ENCODE results near the gene ZFP91.
A peak's percentile ranks its signal among the peaks of the same experiment; 100 is the strongest.
"Not testable (repeated sequence)": the region's sequence is repeated elsewhere in the genome, so short reads cannot be mapped to it uniquely, and the experiment has no call there.

Gene ZFP91, protein sequence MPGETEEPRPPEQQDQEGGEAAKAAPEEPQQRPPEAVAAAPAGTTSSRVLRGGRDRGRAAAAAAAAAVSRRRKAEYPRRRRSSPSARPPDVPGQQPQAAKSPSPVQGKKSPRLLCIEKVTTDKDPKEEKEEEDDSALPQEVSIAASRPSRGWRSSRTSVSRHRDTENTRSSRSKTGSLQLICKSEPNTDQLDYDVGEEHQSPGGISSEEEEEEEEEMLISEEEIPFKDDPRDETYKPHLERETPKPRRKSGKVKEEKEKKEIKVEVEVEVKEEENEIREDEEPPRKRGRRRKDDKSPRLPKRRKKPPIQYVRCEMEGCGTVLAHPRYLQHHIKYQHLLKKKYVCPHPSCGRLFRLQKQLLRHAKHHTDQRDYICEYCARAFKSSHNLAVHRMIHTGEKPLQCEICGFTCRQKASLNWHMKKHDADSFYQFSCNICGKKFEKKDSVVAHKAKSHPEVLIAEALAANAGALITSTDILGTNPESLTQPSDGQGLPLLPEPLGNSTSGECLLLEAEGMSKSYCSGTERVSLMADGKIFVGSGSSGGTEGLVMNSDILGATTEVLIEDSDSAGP

DNA sequence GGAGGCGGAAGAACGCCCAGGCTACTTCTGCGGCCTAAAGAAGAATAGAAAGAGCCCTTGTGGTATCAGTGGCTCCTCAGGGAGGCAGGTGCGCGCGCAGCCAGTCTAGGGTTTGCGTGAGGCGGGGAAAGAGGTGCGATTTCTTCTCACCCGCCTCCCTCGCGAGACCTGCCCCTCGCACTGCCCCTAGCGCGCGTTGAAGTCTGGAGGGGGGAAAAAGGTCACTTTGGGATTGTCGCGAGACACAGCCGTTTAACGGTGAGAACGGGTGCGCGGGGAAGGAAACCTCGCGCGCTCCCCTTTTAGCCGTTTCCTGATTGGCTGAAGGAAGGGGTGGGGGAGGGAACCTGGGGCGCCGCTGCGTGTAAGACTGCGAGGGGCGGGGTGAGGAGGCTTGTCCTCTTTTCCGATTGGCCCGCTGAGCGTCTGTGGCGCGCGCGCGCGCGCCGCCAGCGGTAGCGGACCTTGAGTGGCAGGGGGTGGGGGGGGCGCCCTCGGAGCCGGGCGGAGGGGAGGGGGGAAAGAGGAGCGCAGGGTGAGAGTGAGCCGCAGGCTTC, at the start of gene ZFP91:
Gene ZFP91, plus strand, starts transcription at position 429 of the 557 bp plus-strand sequence. CDS start 219 bp downstream, outside the sequence.
- peak; percentile 97 for DNase-seq (ENCODE audit: low spot score)

- DNase-seq (ENCODE audit: low spot score) = peak; percentile 48
Observed at GRCh38 chr11:58530236-58530635, 48.6 kb upstream of the ZFP91 start.

- DNase-seq (ENCODE audit: low spot score) = no peak
Observed at GRCh38 chr11:58531865-58532341, 47.0 kb upstream of the ZFP91 start.

DNA sequence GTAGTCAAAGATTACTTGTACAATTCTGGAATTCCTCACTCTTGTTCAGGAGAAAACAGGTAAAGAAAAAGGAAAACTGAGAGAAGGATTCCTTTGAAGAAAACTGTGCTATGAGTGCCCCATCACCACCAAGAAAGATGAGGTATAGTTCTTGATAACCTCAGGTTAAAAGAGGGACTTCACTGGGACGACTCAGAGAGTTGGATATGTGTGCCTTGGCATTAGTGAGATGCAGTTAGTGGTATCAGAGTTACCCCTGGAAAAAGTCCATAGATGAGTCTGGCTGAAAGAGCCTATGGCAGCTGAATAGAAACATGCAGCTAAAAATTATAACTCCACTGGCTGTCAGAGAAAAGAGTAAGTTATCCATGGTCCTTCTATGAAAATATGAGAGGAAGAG, 32.0 kb upstream of the ZFP91 start:
- no peak for DNase-seq (ENCODE audit: low spot score)

DNA sequence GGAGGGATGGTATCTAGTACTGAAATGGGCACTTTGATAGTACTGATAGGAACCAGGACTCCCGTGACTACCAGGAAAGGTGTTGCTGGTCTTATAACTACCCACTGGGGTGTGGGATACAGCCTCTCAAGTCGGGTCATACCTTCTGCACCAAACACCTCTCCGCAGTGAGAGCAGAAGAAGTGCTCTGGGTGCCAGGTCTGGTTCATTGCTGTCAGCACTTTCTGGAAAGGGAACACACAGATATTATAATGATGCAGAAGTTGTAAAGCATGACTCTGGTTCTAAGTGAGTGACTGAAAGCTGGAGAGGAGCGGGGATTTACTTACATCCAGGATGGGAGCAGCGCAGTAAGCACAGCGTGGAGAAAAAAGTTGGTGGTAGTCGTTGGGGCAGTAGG, 29.2 kb upstream of the ZFP91 start:
- no peak for DNase-seq (ENCODE audit: low spot score)

DNA sequence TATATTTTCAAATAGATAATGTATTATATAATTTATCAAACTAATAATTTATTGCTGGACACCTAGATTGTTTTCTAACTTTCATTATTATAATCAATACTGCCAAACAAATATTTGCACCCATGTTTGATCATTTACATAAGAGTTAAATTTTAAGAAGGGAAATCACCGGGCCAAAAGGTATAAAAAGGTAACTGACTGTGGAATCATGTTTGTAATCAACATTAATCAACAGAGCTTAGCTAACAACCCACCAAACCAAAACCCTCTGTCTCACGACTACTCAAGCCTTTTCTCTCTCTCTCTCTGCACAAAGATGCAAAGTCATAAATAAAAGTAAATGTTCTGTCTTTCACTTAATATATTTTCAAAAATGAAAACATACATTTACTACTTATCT, 18.0 kb upstream of the ZFP91 start:
- DNase-seq (ENCODE audit: low spot score) = no peak

DNA sequence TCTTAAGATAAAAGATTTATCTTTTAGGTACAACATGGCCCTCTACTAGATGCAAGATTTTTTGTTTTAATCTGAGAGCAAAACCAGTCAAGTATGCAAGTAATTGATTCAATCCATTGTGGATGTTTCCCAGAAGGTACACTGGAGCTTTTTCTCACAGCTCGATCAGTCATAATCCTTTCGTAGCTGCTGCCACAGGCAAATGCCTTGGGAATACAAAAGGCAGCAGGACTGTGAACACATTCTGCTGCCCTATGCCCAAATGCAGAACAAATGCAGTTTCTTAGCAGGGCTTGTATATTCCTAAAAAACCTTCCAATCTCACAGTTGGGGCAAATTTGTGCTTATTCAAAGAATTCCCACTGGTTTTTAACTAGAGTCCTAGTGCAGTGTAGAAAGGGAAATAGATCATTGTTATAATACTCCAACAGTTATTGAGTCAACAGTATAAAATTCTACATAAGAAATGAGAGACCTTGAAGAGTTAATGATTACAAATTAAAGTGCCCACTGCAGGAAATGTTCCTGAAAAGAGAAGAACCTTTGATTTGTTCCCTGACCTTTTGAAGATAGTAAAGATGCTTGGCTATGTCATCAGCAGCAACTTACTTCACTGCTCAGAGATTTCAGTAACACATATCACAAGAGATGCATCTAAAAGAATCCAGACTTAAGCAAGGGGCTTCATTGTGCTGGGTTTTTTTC, 17.3 kb upstream of the ZFP91 start:
- DNase-seq (ENCODE audit: low spot score) = no peak

DNA sequence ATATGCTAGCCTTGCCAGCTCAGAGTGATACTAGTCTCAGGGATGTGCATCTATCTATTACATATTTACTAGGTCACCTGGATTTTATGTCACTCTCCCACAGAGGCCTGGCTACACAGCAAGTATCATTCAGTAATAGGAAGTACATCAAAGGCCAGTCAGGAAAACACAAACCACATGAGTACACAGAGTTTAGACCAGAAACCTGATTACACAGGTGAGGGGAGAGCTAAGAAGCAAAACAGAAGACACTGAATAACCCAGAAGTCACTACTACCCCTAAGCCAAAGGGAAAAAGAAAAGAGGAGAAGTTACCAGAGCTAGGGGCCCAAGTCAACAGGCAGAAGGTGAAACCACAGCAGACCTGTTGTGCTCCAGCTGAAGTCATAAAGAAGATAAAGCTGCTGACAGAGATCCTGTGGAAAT, 16.5 kb upstream of the ZFP91 start:
- peak; percentile 28 for DNase-seq (ENCODE audit: low spot score)

DNA sequence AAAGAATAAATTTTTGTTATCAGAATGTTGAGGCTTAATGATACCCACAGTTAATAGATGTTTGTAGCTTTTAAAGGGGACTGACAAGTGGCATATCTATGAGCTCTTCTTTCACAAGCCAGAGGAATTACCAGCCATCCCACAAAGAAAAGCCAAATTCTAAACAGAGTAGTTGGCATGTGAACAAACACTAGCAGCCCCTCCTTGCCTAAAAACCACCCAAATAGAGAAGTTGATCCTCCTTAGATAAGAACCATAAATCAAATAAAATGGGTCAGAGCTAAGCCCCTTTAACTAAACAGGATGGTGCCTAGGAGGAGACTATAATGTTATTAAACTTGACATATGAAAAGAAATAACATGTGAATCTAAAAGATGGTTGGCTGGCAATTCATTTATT, 14.6 kb upstream of the ZFP91 start:
- no peak for DNase-seq (ENCODE audit: low spot score)

- peak; percentile 82 for DNase-seq (ENCODE audit: low spot score)
Observed at GRCh38 chr11:58567889-58568512, 10.9 kb upstream of the ZFP91 start.

- not testable (repeated sequence) for DNase-seq (ENCODE audit: low spot score)
Observed at GRCh38 chr11:58572906-58573305, 6.0 kb upstream of the ZFP91 start.

GRCh38 chr11:58573451-58574104, 5.3 kb upstream of the ZFP91 start:
- DNase-seq (ENCODE audit: low spot score) = peak; percentile 77

GRCh38 chr11:58574881-58575280, 4.0 kb upstream of the ZFP91 start:
- no peak for DNase-seq (ENCODE audit: low spot score)

- DNase-seq (ENCODE audit: low spot score) = peak; percentile 66
Observed at GRCh38 chr11:58575377-58576020, 3.4 kb upstream of the ZFP91 start, which contains the start of gene LPXN. Gene LPXN (minus strand): TSS chr11:58575856. CDS start chr11:58575772, 84 bp downstream.

DNA sequence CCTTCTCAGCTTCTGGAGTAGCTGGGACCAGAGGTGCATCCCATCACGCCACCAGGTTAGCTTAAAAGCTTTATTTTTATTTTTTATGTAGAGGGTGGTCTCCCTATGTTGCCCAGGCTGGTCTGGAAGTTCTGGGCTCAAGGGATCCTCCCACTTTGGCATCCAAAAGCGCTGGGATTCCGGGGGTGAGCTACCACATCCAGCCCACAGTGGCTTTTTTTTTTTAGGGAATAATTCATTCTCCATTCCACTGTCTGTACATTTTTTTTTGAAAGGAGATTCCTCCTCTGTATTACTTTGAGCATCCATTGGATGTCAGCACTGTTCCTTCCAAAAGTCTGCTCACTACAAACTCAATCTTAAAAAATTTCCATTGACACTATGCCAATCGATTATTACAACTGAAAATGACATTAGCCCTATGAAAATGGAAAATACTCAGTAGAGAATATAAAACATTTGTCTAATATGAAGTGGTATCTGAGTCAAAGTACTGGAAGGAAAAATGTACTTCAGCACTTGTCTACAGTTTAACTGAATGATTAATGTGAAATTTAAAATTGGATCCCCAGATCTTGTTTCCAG, 1.9 kb upstream of the ZFP91 start:
- peak; percentile 26 for DNase-seq (ENCODE audit: low spot score)

DNA sequence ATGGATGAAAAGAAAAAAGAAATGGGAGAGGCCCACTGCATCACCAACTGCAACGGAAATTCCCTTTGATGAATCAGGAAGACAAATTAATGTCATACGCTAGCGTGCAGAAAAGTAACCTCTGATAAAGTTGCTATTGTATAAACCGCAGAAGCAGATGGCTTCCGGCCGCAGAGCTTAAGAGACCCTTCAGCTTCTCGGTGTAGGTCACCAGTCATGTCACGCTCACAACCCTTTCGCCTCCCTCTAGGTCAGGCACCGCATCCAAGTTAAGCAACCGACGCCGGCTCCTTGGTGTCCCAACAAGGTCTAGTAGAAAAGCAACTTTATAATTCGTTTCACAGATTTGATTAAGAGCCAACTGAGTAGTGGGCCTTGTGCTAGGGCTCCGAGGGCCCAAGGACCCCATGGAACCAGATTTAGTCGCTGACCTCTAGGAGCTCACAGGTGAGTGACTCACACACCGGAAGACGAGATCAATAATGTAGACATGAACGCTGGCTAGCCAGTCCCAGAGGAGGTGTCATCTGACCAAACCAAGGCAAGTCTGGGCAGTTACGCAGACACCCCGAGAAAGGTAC, 1.2 kb upstream of the ZFP91 start:
- peak; percentile 86 for DNase-seq (ENCODE audit: low spot score)

DNA sequence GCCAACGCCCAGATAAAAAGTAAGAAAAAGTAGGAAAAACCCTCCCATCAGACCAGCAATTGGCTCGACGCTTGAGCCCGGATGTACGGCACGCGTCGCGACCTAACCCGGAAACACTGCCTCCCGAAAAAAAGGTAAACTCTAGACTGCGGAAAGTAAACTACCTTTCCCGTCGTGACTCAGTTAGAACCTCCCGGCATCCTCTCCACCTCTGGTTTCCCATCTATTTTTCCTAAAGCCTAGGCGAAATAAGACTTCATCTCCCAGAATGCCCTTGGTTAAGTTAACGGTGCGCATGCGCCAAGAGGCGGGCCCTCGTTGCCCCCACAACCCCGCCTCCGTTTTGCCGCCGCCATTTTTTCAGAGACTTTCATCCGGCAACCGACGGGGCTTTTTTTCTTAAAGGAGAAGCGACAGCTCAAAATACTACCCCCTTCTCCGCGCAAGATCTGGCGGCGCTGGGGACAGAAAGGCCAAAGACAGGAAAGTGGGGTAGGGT, 678 bp upstream of the ZFP91 start:
- peak; percentile 96 for DNase-seq (ENCODE audit: low spot score)

DNA sequence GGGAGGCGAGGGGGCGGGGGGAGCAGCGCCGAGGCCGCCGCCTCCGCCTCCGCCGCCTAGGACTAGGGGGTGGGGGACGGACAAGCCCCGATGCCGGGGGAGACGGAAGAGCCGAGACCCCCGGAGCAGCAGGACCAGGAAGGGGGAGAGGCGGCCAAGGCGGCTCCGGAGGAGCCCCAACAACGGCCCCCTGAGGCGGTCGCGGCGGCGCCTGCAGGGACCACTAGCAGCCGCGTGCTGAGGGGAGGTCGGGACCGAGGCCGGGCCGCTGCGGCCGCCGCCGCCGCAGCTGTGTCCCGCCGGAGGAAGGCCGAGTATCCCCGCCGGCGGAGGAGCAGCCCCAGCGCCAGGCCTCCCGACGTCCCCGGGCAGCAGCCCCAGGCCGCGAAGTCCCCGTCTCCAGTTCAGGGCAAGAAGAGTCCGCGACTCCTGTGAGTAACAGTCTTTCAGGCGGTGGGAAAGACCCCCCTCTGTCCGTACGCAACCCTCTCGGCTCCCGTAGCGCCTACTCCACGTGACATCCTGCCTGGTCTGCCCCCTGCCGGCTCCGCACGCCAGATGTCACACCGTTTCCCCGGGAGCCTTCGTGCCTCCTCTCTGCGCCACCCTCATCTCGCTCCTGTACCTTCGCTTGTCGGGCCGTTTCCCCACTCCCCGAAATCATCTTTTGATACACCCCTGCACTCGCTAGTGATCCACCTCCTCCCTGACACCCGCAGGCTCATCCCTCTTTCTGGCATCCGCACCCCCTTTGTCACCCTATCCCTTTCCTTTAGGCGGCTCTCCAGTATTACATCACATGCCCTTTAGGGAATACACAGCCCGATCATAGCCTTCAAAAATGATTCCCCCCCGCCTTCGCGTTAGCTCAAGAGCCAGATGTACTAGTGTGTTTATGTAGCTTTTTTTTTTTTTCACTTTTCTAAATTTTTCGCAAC, 598 bp downstream of the ZFP91 start:
- peak; percentile 93 for DNase-seq (ENCODE audit: low spot score)

GRCh38 chr11:58580311-58580710, 1.4 kb downstream of the ZFP91 start:
- no peak for DNase-seq (ENCODE audit: low spot score)

Data from CD4-positive, alpha-beta T cell treated with Interleukin-2 at 100 ng/mL for 4 hours (primary cell).